Lower leg skin (tissue), 4 donors: ENCODE results near the gene RAD23B. TPM values are rescaled to one million over a fixed set of nuclear protein-coding genes. Genes with fewer than 3 reads are reported as not detected.

Experiments
- DNase-seq, 2 donors: peaks; one replicate each; pipeline ENCODE4 v3.0.0-alpha.2; 2019; ENCODE audit warnings: low spot score in 2 of 2
- H3K4me3 ChIP-seq: fragments of 200-600 bp; sonication (generic); 2 replicates; pipeline ENCODE4 v1.5.1; 2017; ENCODE audit warnings: mild to moderate bottlenecking, low read depth; ENCODE audit not compliant: poor library complexity, severe bottlenecking
- POLR2A ChIP-seq, 2 donors: fragments of 450-650 bp; IDR thresholded peaks; one replicate each; pipeline ENCODE4 v1.6.1; 2016 to 2017; ENCODE audit warnings: antibody characterized with exemption in 2 of 2, mild to moderate bottlenecking in 1 of 2, moderate library complexity in 1 of 2
- WGBS, 2 donors: methylation state at CpG; one replicate each; pipeline ENCODE4 v1.1.5; 2018; 5-methylcytosine and 5-hydroxymethylcytosine counted together
- intact Hi-C: fragments of 100-400 bp; cut with DNase I; formaldehyde crosslinking; loops from one replicate; pipeline ENCODE4 v1.15.0; 2023; ENCODE audit warnings: low total_unique reads
- total RNA-seq, 4 donors: library from RNA; depleted of rRNA; stranded (reverse); fragments of >200 nt; gene quantifications; one replicate each; pipeline ENCODE4 v1.1.0, GENCODE V29; 2016
- TF ChIP-seq, protein P1 (sequence below), 3 donors: fragments of 450-650 bp; IDR thresholded peaks; one replicate each; pipeline ENCODE4 v1.5.1; 2016; ENCODE audit warnings: antibody characterized with exemption in 3 of 3, mild to moderate bottlenecking in 3 of 3, moderate library complexity in 2 of 3

The RAD23B gene
- total RNA-seq, 4 donors from 2014 or later: 88.6 to 136 (median 114) TPM

DNA sequence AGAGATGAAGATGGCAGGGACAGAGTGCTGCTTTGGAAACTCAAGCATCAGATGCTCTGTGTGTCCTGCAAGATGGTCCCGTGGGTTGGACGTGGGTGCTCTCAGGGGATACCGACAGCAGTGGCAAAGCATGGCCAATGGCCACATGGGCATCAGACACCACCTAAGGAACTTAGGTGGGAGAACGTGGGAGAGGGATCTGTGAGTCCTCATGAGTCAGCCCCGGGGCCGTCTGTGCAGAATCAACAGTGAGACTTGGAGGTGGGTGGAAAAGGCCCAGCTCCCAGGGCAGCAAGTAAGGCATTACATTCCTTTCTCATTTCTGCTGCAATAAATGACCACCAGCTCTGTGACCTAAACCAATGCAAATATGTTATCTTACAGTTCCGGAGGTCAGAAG is 77.0 kb downstream of the RAD23B start:
- H3K4me3 ChIP-seq: no peak overlapping the region
- WGBS, 2 donors: 75 to 83% methylated on average over 7 of the region's 7 CpGs
- intact Hi-C loops: no loop called here
- TF ChIP-seq POLR2A (IDR thresholded peaks at IDR 0.05): no peak
- TF ChIP-seq, protein P1, sequence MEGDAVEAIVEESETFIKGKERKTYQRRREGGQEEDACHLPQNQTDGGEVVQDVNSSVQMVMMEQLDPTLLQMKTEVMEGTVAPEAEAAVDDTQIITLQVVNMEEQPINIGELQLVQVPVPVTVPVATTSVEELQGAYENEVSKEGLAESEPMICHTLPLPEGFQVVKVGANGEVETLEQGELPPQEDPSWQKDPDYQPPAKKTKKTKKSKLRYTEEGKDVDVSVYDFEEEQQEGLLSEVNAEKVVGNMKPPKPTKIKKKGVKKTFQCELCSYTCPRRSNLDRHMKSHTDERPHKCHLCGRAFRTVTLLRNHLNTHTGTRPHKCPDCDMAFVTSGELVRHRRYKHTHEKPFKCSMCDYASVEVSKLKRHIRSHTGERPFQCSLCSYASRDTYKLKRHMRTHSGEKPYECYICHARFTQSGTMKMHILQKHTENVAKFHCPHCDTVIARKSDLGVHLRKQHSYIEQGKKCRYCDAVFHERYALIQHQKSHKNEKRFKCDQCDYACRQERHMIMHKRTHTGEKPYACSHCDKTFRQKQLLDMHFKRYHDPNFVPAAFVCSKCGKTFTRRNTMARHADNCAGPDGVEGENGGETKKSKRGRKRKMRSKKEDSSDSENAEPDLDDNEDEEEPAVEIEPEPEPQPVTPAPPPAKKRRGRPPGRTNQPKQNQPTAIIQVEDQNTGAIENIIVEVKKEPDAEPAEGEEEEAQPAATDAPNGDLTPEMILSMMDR (IDR thresholded peaks at IDR 0.05): no peak
- no peak for DNase-seq

DNA sequence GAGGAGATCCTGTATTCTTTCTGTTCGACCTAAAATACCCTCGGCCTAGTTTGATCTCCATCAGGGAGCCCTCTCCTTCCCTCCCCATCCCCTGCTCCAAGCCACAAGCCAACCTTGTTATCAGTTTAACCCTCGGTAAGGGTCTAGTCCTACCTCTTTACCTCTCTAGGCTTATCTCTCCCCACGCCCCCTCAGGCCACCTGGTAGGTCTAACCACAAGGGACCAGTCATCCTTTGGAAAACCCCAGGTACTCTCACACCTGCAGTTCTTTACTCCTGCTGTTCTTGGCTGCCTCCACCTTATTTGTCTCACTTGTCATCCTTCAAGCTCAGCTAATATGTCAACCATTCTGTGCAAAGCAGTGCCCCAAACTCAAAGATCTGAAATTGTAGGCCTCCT is 78.7 kb downstream of the RAD23B start:
- TF ChIP-seq, protein P1 (IDR thresholded peaks at IDR 0.05): no peak
- no peak for TF ChIP-seq POLR2A (IDR thresholded peaks at IDR 0.05)
- WGBS, 2 donors: 84 to 89% methylated on average over 4 of the region's 4 CpGs
- no peak for DNase-seq

DNA sequence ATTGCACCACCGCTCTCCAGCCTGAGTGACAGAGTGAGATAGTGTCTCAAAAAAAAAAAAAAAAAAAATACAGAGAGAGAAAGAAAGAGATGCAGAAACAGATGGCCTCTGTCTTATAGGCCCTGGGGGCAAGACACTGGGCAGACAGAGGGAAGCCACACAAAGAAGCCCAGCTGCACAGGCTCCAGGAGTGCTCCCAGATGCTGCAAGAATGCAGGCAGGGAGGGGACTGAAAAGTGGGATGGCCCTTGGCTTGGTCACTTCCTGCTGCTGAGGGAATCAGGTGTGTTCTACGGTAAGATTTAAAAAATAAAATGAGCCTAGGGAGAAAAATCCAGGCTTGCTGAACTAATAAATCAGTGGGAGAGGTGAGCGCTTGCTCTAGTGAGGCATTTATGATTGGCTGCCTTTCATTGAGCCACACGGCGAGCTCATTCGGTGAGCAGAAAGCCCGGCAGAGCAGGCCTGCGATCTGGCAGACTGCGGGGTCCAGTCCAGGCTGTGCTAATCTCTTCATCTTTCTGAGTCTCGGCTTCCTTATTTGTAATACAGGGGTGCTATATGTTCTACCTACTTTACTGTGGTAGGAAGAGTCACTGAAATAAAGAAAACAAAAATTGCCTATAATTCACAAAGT is 80.6 kb downstream of the RAD23B start:
- DNase-seq: no peak
- WGBS, 2 donors: 65 to 80% methylated on average over 10 of the region's 10 CpGs
- TF ChIP-seq POLR2A (IDR thresholded peaks at IDR 0.05): no peak
- TF ChIP-seq, protein P1 (IDR thresholded peaks at IDR 0.05): no peak
- intact Hi-C loops: no loop called here
- H3K4me3 ChIP-seq: no peak overlapping the region

More for the DNA sequence above, 78.7 kb downstream of the RAD23B start:
- no peak overlapping the region for H3K4me3 ChIP-seq
- intact Hi-C loops: no loop called here

DNA sequence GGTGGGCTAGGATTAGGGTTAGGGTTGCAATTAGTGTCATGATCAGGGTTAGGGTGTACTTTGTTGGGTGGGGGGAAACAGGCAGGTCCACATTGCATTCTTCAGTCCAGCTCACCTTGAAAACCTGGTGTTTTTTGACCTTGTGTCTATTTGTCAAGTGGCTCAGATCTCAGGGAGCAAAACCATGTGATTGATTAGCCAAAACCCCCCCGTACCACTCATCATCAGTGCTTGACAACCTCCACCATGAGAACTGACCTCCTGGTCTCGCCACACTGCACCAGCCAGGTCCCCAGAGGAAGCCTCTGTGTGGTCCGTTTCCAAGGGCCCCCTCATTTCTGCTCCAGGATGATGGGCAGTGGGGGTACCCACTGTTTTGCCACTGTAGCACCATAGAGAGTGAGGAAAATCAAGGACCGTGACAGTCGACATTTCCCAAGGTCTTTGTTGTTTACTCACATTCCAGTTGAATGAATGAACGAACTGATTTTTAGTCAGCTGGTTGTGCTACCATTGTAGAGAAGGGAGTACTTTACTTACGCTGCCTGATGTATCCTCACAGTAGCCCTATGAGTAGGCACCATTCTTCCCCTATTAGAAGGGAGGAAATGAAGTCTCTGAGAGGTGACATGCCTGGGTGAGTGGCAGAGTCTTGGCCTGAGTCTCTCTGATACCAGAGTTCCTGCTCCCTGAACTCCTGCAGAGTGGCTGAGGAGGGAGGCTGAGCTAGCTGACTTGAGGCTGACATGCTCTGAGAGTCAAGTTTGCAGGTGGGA is 84.8 kb downstream of the RAD23B start:
- 85 to 89% methylated on average over 7 of the region's 7 CpGs for WGBS, 2 donors
- H3K4me3 ChIP-seq: no peak overlapping the region
- TF ChIP-seq POLR2A (IDR thresholded peaks at IDR 0.05): no peak
- TF ChIP-seq, protein P1 (IDR thresholded peaks at IDR 0.05): no peak
- intact Hi-C loops: no loop called here
- no peak for DNase-seq

DNA sequence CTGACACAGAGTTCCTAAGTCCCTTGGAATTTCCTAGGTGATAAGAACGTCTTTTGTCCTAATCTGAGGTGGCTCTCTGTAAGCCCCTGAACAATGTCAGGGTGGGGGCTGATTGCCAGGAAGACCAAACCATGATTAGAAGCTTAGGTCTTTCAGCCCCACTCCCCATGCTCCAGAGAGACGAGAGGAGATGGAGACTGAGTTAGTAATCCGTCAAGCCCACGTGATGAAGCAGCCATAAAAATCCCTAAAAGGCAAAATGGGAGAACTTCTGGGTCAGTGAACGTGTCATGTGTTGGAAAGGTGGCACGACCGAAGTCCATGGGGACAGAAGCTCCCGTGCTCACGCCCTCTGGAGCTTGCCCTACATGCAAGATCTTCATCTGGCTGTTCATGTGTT is 85.6 kb downstream of the RAD23B start:
- intact Hi-C loops: no loop called here
- TF ChIP-seq, protein P1 (IDR thresholded peaks at IDR 0.05): no peak
- TF ChIP-seq POLR2A (IDR thresholded peaks at IDR 0.05): no peak
- H3K4me3 ChIP-seq: no peak overlapping the region
- no peak for DNase-seq
- 84 to 88% methylated on average over 9 of the region's 9 CpGs for WGBS, 2 donors
